Dermis microvascular lymphatic vessel endothelial cell (primary cell): ENCODE results near the gene PLCH1. TPM values are rescaled to one million over a fixed set of nuclear protein-coding genes. Genes with fewer than 3 reads are reported as not detected.
A peak's percentile ranks its signal among the peaks of the same experiment; 100 is the strongest.

Experiments used
- DNase-seq, 2 donors: peaks; one replicate each; pipeline versions ENCODE4 v3.0.0 to v3.0.0-alpha.2; 2010; ENCODE audit warnings: low read depth in 2 of 2
- total RNA-seq: library from RNA; depleted of rRNA; stranded (reverse); fragments of >200 nt; gene quantifications from 2 replicates; pipeline ENCODE4 v1.2.1, GENCODE V29; 2014

The PLCH1 gene
- under 0.01 TPM in 1 of 2 replicates, not detected in the other for total RNA-seq

- peak in 1 of 2 donors; percentile 41 for DNase-seq
These were observed at the start of gene PLCH1 for GRCh38 chr3:155744626-155745324. PLCH1 (minus strand) TSS chr3:155745071; CDS start chr3:155704224, 40,847 bp downstream.

GRCh38 chr3:155792532-155792931, 47.7 kb upstream of the PLCH1 start:
- DNase-seq = no peak

DNA sequence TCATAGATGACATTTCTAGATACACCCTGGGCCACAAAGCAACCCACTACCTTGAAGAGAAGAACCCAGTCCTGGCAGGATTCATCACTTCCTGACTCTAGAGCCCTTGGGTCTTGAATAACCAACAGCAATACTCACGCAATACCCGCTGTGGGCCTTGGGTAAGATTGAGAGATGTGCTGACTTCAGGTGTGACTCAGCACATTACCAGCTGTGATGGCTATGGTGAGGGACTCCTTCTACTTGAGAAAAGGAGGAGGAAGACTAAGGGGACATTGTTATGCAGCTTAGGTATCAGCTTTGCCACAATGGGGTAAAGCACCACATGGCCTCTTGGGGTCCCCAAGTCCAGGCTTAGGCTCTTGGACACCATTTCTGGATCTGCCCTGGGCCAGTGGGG, 46.3 kb upstream of the PLCH1 start:
- no peak for DNase-seq

- DNase-seq = no peak
These were observed 45.5 kb upstream of the PLCH1 start for GRCh38 chr3:155790272-155790925.

DNA sequence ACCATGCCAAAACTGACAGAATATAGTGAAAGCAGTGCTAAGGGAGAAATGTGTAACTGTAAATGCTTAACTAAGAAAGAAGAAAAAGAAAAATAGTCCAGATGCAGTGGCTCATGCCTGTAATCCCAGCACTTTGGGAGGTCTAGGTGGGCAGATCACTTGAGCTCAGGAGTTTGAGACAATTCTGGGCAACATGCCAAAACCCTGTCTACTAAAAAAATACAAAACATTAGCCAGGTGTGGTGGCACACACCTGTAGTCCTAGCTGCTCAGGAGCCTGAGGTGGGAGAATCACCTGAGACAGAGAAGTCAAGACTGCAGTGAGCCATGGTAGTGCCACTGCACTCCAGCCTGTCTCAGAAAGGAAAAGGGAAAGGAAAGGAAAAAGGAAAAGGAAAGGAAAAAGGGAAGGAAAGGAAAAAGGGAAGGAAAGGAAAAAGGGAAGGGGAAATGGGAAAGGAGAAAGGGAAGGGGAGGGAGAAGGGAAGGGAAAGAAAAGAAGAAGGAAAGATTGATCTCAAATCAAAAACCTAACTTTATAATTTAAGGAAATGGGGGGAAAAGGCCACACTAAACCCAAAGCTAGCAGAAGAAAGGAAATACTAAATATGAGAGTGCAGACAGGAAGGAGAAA, 40.9 kb upstream of the PLCH1 start:
- DNase-seq = peak in 1 of 2 donors; percentile 8

DNA sequence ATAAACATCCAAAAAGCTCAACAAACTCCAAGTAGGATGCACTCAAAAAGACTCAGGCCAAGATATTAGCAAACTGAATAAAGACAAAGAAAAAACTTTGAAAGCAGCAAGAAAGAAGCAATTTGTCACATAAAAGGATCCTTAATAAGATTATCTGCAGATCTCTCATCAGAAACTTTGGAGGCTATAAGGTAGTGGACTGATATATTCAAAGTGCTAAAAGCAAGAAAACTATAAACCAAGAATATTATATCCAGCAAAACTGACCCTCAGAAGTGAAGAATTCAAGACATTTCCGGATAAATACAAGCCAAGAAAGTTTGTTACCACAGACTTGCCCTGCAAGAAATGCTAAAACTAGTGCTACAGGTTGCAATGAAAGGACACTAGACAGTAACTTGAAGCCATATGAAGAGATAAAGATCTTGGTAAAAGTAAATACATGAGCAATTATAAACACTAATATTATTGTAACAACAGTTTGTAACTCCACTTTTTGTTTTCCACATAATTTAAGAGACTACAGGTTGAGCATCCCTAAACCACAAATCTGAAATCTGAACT, 37.6 kb upstream of the PLCH1 start:
- DNase-seq = no peak

DNA sequence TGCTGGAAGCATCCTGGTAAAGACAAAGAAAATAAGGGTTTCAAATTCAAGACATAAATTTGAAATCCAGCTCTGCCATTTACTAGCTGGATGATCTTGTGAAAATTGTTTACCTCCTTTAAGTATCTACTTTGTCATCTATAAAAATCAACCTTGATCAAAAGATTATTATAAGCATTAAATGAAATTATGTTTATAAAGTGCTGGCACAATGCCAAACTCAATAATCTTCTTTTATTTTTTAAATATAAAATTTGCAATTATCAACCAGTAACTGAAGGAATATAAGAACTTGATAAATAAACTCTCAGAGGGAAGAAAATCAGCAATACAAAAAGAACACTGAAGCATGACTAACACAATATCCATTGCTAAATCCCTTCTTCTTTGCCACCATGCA, 35.4 kb upstream of the PLCH1 start:
- no peak for DNase-seq

DNA sequence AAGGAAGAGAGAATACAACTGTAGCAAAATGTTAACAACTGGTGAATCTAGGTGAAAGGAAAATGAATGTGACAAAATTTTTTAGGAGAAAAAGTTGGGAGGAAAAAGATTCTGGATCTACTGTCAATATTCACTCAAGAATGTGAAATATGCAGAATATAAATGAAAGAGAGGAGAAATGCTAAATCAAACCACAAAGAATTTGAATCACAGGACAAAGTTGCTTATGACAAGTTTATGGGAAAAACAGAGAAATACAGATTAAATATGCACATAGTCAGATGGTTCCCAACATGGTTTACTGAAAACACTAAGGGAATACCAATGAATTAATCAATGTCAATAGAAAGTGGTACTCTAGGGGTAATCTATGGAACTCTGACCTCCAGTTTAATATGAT, 33.6 kb upstream of the PLCH1 start:
- no peak for DNase-seq

GRCh38 chr3:155772801-155773200, 27.9 kb upstream of the PLCH1 start:
- DNase-seq = no peak

- DNase-seq = no peak
These were observed 26.3 kb upstream of the PLCH1 start for GRCh38 chr3:155771126-155771525.

DNA sequence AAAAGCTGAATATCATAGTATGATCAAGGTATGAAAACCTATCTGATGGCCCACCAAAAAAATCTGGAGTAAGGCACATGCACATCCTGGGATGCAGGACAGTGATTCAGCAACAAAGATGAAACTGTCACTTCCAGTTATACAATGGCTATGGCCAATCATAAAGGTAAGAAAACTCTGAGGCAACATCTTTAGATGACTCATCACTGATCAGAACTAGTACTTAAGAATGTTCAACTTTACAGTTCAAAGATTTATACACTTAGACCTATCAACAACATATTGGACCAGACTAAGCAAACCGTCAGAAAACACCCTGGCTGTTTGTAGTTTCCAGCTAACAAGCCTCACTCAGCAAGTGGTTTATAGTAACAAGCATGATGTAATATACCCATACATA, 21.3 kb upstream of the PLCH1 start:
- no peak for DNase-seq

GRCh38 chr3:155763870-155764463, 19.1 kb upstream of the PLCH1 start:
- DNase-seq = no peak

GRCh38 chr3:155760653-155761052, 15.8 kb upstream of the PLCH1 start:
- DNase-seq = no peak

GRCh38 chr3:155757577-155757976, 12.7 kb upstream of the PLCH1 start:
- no peak for DNase-seq

DNA sequence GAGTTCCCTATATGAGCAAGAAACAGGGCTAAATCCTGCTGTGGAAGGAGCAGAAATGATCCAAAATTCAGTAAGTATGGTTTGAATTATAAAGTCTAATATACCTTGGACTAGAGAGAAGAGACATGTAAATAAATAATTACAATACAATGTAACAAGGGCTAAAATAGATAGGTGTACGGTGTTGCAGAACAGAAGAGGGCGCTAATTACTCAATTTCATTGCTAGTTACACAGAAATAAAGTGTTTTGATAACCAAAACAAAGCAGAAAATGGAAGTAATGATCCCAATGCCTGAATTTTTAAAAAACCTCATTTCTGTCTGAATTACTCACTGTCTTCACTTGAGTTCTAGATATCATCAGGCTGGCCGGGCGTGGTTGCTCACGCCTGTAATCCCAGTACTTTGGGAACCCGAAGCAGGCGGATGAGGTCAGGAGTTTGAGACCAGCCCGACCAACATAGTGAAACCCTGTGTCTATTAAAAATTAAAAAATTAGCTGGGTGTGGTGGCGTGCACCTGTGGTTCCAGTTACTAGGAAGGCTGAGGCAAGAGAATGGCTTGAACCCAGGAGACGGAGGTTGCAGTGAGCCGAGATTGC, 8.3 kb upstream of the PLCH1 start:
- peak; percentile 40 to 51 for DNase-seq

- DNase-seq = no peak
These were observed 3.9 kb upstream of the PLCH1 start for GRCh38 chr3:155748611-155749365.

DNA sequence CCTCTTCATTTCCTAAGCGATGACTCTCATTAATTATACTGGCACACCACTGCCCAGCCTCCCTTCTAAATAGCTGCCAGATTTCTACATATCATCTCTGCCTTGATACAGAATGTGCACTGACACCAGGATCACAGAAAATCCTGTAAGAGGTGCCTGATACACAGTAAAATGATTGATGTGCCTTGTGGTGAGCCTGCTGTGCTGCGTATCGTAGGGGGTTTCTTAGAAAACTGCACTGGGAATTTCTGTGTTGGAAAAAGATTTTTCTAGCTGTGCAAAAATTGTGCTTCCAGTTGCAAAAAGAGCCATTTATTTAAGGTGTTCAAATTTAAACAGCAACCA, 3.0 kb upstream of the PLCH1 start:
- DNase-seq = no peak

- DNase-seq = no peak
These were observed 2.5 kb upstream of the PLCH1 start for GRCh38 chr3:155747286-155747945.

- no peak for DNase-seq
These were observed 1.8 kb upstream of the PLCH1 start for GRCh38 chr3:155746703-155747102.

DNA sequence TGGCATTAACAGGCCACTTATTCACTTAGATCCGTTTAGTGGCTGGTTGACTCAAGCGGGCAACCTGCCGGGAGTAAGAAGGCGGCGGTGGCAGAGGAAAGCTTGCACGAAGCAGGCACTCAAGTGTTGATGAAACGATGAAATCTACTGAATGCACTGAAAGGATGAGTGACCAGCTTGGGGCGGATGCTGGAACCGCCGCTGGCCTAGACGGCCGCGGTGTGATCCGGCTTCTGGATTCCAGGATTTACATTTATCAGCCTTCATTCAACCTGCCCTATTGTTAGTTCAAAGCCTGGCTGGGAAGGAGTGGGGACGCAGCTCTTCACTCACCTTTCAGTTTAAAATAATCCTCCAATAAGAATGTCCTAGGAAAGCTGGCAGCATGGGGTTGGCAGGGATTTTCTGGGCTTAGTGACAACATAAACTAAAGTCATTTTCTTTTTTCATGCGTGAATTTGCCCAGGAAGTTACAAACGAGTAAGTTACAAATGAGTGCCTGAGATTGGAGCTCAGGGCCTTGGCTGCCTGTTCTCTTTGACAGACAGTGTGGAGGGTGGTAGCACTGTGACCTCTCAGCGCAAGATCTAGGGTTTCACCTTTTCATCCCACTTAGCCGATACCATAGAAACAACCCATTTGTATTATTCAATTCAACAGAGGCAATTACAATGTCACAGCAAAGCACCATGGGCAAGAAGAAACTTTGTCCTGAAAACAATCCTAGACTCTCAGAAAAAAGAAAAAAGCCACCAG, 1.1 kb upstream of the PLCH1 start:
- no peak for DNase-seq
